ENCODE measurements around the gene DSCAM. TPM values are rescaled to one million over a fixed set of nuclear protein-coding genes. Genes with fewer than 3 reads are reported as not detected.

The DSCAM gene
- total RNA-seq, 1 donor from 2014 or later, result not detected

- DNase-seq (ENCODE audit: low read depth in 2 of 2), result no peak
These were observed 139.2 kb downstream of the DSCAM start for GRCh38 chr21:40707656-40708244.

- DNase-seq (ENCODE audit: low read depth in 2 of 2), result no peak
These were observed 139.9 kb downstream of the DSCAM start for GRCh38 chr21:40706806-40707655.

- no peak for DNase-seq (ENCODE audit: low read depth in 2 of 2)
These were observed 140.8 kb downstream of the DSCAM start for GRCh38 chr21:40706176-40706575.

- no peak for DNase-seq (ENCODE audit: low read depth in 2 of 2)
These were observed 142.8 kb downstream of the DSCAM start for GRCh38 chr21:40704141-40704540.

- DNase-seq (ENCODE audit: low read depth in 2 of 2), result no peak
These were observed 147.6 kb downstream of the DSCAM start for GRCh38 chr21:40699366-40699765.

GRCh38 chr21:40696246-40696645 is 150.7 kb downstream of the DSCAM start:
- no peak for DNase-seq (ENCODE audit: low read depth in 2 of 2)

GRCh38 chr21:40689840-40690360 is 157.1 kb downstream of the DSCAM start:
- no peak for DNase-seq (ENCODE audit: low read depth in 2 of 2)

- no peak for DNase-seq (ENCODE audit: low read depth in 2 of 2)
These were observed 157.7 kb downstream of the DSCAM start for GRCh38 chr21:40689217-40689616.

- no peak for DNase-seq (ENCODE audit: low read depth in 2 of 2)
These were observed 158.7 kb downstream of the DSCAM start for GRCh38 chr21:40688106-40688864.

- no peak for DNase-seq (ENCODE audit: low read depth in 2 of 2)
These were observed 159.3 kb downstream of the DSCAM start for GRCh38 chr21:40687625-40688024.

GRCh38 chr21:40686526-40686925 is 160.4 kb downstream of the DSCAM start:
- DNase-seq (ENCODE audit: low read depth in 2 of 2), result no peak

- no peak for DNase-seq (ENCODE audit: low read depth in 2 of 2)
These were observed 161.8 kb downstream of the DSCAM start for GRCh38 chr21:40685141-40685540.

- DNase-seq (ENCODE audit: low read depth in 2 of 2), result no peak
These were observed 162.2 kb downstream of the DSCAM start for GRCh38 chr21:40684726-40685125.

- no peak for DNase-seq (ENCODE audit: low read depth in 2 of 2)
These were observed 163.6 kb downstream of the DSCAM start for GRCh38 chr21:40683349-40683748.

- DNase-seq (ENCODE audit: low read depth in 2 of 2), result no peak
These were observed 165.6 kb downstream of the DSCAM start for GRCh38 chr21:40681164-40681859.

GRCh38 chr21:40680311-40680710 is 166.6 kb downstream of the DSCAM start:
- no peak for DNase-seq (ENCODE audit: low read depth in 2 of 2)

GRCh38 chr21:40678681-40679284 is 168.2 kb downstream of the DSCAM start:
- DNase-seq (ENCODE audit: low read depth in 2 of 2), result no peak

GRCh38 chr21:40675017-40675416 is 171.9 kb downstream of the DSCAM start:
- no peak for DNase-seq (ENCODE audit: low read depth in 2 of 2)

GRCh38 chr21:40672602-40673001 is 174.4 kb downstream of the DSCAM start:
- no peak for DNase-seq (ENCODE audit: low read depth in 2 of 2)

GRCh38 chr21:40671716-40672115 is 175.2 kb downstream of the DSCAM start:
- no peak for DNase-seq (ENCODE audit: low read depth in 2 of 2)
